GM12878 (cell line): ENCODE data around the gene WDFY4. TPM values are rescaled to one million over a fixed set of nuclear protein-coding genes. Genes with fewer than 3 reads are reported as not detected.

Experiments
- CEBPB ChIP-seq, 2 experiments: fragments of 150-350 bp in 1 of 2; IDR thresholded peaks; 2 replicates each; pipeline ENCODE4 v1.6.1; 2012 to 2014; ENCODE audit warnings: low read depth in 2 of 2, low read length in 2 of 2, borderline replicate concordance in 1 of 2, inconsistent platforms in 1 of 2
- CHD4 ChIP-seq: fragments of 200-600 bp; sonication (generic); IDR thresholded peaks from 2 replicates; pipeline ENCODE4 v1.6.1; 2016; ENCODE audit warnings: mild to moderate bottlenecking
- GATAD2B ChIP-seq: fragments of 450-650 bp; conservative IDR thresholded peaks from 2 replicates; pipeline ENCODE4 v1.6.1; 2017; ENCODE audit warnings: low read depth, mild to moderate bottlenecking, moderate library complexity
- KAT2A ChIP-seq: conservative IDR thresholded peaks from 2 replicates; pipeline ENCODE4 v1.6.1; 2011; ENCODE audit warnings: low read depth, low read length; ENCODE audit not compliant: control insufficient read depth
- MEF2B ChIP-seq: fragments of 450-650 bp; IDR thresholded peaks from 2 replicates; pipeline ENCODE4 v1.6.1; 2018; ENCODE audit warnings: mild to moderate bottlenecking, moderate library complexity; ENCODE audit not compliant: partially characterized antibody, poor library complexity, severe bottlenecking
- MYB ChIP-seq: fragments of 150-350 bp; IDR thresholded peaks from 2 replicates; pipeline ENCODE4 v1.6.1; 2014; ENCODE audit warnings: mild to moderate bottlenecking, low read depth, low read length, borderline replicate concordance
- POLR2AphosphoS2 ChIP-seq: IDR thresholded peaks from 2 replicates; pipeline ENCODE4 v1.6.1; 2011; ENCODE audit warnings: low read depth, mild to moderate bottlenecking, low read length, improper control_type of control experiment, moderate library complexity
- POLR2AphosphoS5 ChIP-seq: IDR thresholded peaks from 2 replicates; pipeline ENCODE4 v1.6.1; 2011; ENCODE audit warnings: mild to moderate bottlenecking, low read length, inconsistent platforms
- PRDM15 ChIP-seq: fragments of 450-650 bp; formaldehyde crosslinking; IDR thresholded peaks from 2 replicates; pipeline ENCODE4 v1.4.0; 2020; ENCODE audit warnings: mild to moderate bottlenecking, moderate library complexity
- SPI1 ChIP-seq: IDR thresholded peaks from 2 replicates; pipeline ENCODE4 v1.6.1; 2011; ENCODE audit warnings: low read depth, mild to moderate bottlenecking, low read length, moderate library complexity, borderline replicate concordance; ENCODE audit not compliant: insufficient read depth
- STAT1 ChIP-seq: fragments of 450-650 bp; conservative IDR thresholded peaks from 2 replicates; pipeline ENCODE4 v1.6.1; 2014; ENCODE audit warnings: antibody characterized with exemption, mild to moderate bottlenecking
- SUPT20H ChIP-seq: IDR thresholded peaks from 2 replicates; pipeline ENCODE4 v1.6.1; 2011; ENCODE audit warnings: low read depth, mild to moderate bottlenecking, low read length, moderate library complexity, borderline replicate concordance; ENCODE audit not compliant: control insufficient read depth
- SUZ12 ChIP-seq: fragments of 200-600 bp; sonication (generic); IDR thresholded peaks from one replicate; pipeline ENCODE4 v1.6.1; 2018; ENCODE audit warnings: antibody characterized with exemption, mild to moderate bottlenecking; ENCODE audit not compliant: unreplicated experiment
- TCF12 ChIP-seq: IDR thresholded peaks from 2 replicates; pipeline ENCODE4 v1.6.1; 2011; ENCODE audit warnings: low read depth, mild to moderate bottlenecking, low read length
- WRNIP1 ChIP-seq: IDR thresholded peaks from 2 replicates; pipeline ENCODE4 v1.6.1; 2011; ENCODE audit warnings: low read depth, low read length, improper control_type of control experiment, borderline replicate concordance
- ZBTB11 ChIP-seq: fragments of 450-650 bp; formaldehyde crosslinking; IDR thresholded peaks from 2 replicates; pipeline ENCODE4 v1.5.0; 2022; ENCODE audit warnings: mild to moderate bottlenecking, missing genetic modification characterization
- ZNF622 ChIP-seq: fragments of 450-650 bp; IDR thresholded peaks from 2 replicates; pipeline ENCODE4 v1.6.1; 2017; ENCODE audit warnings: mild to moderate bottlenecking, inconsistent platforms
- ZNF687 ChIP-seq: fragments of 450-650 bp; IDR thresholded peaks from 2 replicates; pipeline ENCODE4 v1.6.1; 2017; ENCODE audit warnings: mild to moderate bottlenecking, moderate library complexity
- ZZZ3 ChIP-seq: IDR thresholded peaks from 2 replicates; pipeline ENCODE4 v1.6.1; 2011; ENCODE audit warnings: low read depth; ENCODE audit not compliant: control insufficient read depth, insufficient read length
- polyA plus RNA-seq, 11 experiments: library from polyadenylated mRNA; depleted of rRNA in 4 of 11; unstranded in 6 of 11; stranded (reverse) in 5 of 11; fragments of >200 nt; fragmentation: Nextera tagmentation in 4 of 11; fragmentation: Illumina TruSeq in 1 of 11; extraction: Ambion mirVana in 4 of 11; extraction: Trizol in 1 of 11; gene quantifications; 1 replicate in 1 of 11; 2 replicates in 10 of 11; pipeline versions ENCODE4 v1.2.1 to v1.2.3, GENCODE V29; 2011 to 2016; ENCODE audit warnings: inconsistent platforms in 2 of 11, missing spikeins in 2 of 11, low read depth in 1 of 11
- total RNA-seq, 4 experiments: library from RNA; depleted of rRNA in 3 of 4; stranded (reverse); fragments of >200 nt in 3 of 4; fragmentation: Illumina TruSeq in 1 of 4; extraction: Trizol in 1 of 4; gene quantifications; 2 replicates each; pipeline versions ENCODE4 v1.2.1 to v1.2.3, GENCODE V29; 2013 to 2021

The WDFY4 gene
- total and polyA plus RNA-seq, 10 of the 15 experiments (the other 5 are each of a cell fraction or from before 2014, with no cell fraction given), result 13.5 to 132 (median 47.3) TPM

- TF ChIP-seq ZZZ3 (no peak), PRDM15 (CRISPR knock-in tag) (no peak), POLR2AphosphoS5 (no peak), STAT1 (no peak), MYB (no peak), CEBPB (IDR thresholded peaks at IDR 0.05; ENCODE audit: borderline replicate concordance in 1 of 2, low read depth in 2 of 2, low read length in 2 of 2) (no peak), POLR2AphosphoS2 (no peak), WRNIP1 (no peak), TCF12 (peak; percentile 66), SUPT20H (no peak), SUZ12 (no peak), GATAD2B (peak; percentile 68; the same call in 1 of the 2 replicates), ZBTB11 (CRISPR knock-in tag) (no peak), CHD4 (no peak), ZNF687 (peak; percentile 69), KAT2A (no peak), MEF2B (no peak), ZNF622 (no peak), SPI1 (no peak)
Measured at GRCh38 chr10:48656241-48656913, 28.3 kb upstream of the WDFY4 start (continued).
